Stimulated activated effector memory CD8-positive, alpha-beta T cell treated with anti-CD3 and anti-CD28 coated beads, Interleukin-12 subunit alpha, Interleukin-12 subunit beta, amount 100 ng/mL, for 72 hours (primary cell): ENCODE data around the gene BTG2.

Experiments used
- ATAC-seq: fragments of 150-1000 bp; cut with Tn5 transposase; 2 replicates; pipeline ENCODE4 v1.10.0; 2021
- DNase-seq, 2 donors: peaks; one replicate each; pipeline ENCODE4 v3.0.0; 2021 to 2022; ENCODE audit warnings: low spot score in 2 of 2
- H3K27ac Mint-ChIP-seq: one replicate; pipeline ENCODE4 v1.8.0; 2022; ENCODE audit warnings: mild to moderate bottlenecking, mixed read lengths
- H3K36me3 Mint-ChIP-seq: one replicate; pipeline ENCODE4 v1.8.0; 2022; ENCODE audit warnings: mild to moderate bottlenecking, mixed read lengths
- H3K4me1 Mint-ChIP-seq: one replicate; pipeline ENCODE4 v1.8.0; 2022; ENCODE audit warnings: mixed read lengths
- H3K4me3 Mint-ChIP-seq: one replicate; pipeline ENCODE4 v1.8.0; 2022; ENCODE audit warnings: mild to moderate bottlenecking, mixed read lengths
- H3K9me3 Mint-ChIP-seq: one replicate; pipeline ENCODE4 v1.8.0; 2022; ENCODE audit warnings: mixed read lengths

BTG2 gene

DNA sequence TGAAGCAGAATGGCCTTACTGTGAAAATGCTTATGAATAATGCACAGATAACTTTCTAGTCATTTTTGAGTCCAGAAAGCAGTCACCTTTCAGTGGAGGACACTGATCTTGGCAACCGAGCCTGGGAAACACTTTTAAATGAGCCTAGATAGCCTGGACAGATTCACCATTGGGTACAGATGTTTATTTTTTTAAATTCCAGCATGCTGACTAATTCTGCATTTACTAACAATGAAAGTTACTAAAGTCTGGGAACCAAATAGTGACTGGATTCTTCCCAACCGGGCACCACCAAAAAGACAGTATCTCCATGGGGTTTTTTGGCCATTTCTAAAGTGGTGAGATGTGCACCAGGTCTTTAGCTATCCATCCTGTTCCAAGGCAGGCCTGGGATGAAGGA, 48.9 kb downstream of the BTG2 start:
- Mint-ChIP-seq H3K36me3 (no peaks in the 10 kb centered on the region), H3K4me3 (no peak overlapping the region), H3K27ac (no peak overlapping the region), H3K4me1 (peaks cover 16% of the 10 kb centered on the region), H3K9me3 (no peaks in the 10 kb centered on the region)
- no peak for DNase-seq
- no peak for ATAC-seq

DNA sequence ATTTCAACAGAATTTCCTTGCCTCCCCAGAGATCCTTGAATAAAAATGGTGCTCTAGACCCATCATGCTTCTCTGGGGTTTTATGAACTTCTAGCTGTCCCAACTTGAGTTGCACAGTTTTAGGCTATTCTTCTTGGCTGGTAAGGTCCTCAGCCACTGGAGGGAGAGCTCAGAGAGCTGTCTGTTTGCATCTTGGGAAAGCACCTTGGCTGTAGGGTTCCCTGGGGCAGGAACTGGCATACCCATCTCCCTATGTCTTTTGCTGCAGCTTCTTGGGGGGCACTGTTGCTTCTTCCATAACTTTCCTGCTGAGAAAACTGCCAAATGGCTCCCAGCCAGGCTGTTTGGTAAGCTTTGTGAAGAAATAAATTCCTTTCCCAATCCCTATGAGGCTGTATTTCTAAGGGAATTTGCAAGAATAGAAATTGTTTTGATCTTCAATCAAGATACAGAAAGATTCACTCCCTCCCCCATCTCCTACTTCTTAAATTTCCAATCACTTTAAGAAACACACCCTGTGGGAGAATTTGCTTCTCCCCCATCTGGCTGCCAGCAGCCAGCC, 53.8 kb downstream of the BTG2 start:
- Mint-ChIP-seq H3K4me1 (no peaks in the 10 kb centered on the region), H3K27ac (no peak overlapping the region), H3K4me3 (no peak overlapping the region), H3K9me3 (no peaks in the 10 kb centered on the region), H3K36me3 (no peaks in the 10 kb centered on the region)
- DNase-seq (no peak), ATAC-seq (no peak)
